GM12891 (cell line): ENCODE results near the gene PXMP4.

Experiments
- POLR2A ChIP-seq: IDR thresholded peaks from 2 replicates; pipeline ENCODE4 v1.6.1; 2011; ENCODE audit warnings: low read depth, low read length, control low read depth
- POLR2AphosphoS5 ChIP-seq: IDR thresholded peaks from 2 replicates; pipeline ENCODE4 v1.6.1; 2011; ENCODE audit warnings: low read depth, low read length, control low read depth
- TAF1 ChIP-seq: IDR thresholded peaks from 2 replicates; pipeline ENCODE4 v1.6.1; 2011; ENCODE audit warnings: low read depth, low read length, control low read depth

- no peak for TF ChIP-seq TAF1
- no peak for TF ChIP-seq POLR2A
- no peak for TF ChIP-seq POLR2AphosphoS5
Measured at GRCh38 chr20:33761698-33762250, 41.7 kb upstream of the PXMP4 start.
